GM19239 (cell line): ENCODE results near the gene B3GALT5.
"Not testable (repeated sequence)": the region's sequence is repeated elsewhere in the genome, so short reads cannot be mapped to it uniquely, and the experiment has no call there.

Experiments used
- DNase-seq: peaks from one replicate; pipeline ENCODE4 v3.0.0; 2011; ENCODE audit warnings: low spot score; ENCODE audit not compliant: insufficient read length
- FAIRE-seq: peaks from 2 replicates; lab custom pipeline; 2011; peaks lifted over from hg19 to GRCh38; lab: Jason Lieb, UNC

Gene B3GALT5, protein sequence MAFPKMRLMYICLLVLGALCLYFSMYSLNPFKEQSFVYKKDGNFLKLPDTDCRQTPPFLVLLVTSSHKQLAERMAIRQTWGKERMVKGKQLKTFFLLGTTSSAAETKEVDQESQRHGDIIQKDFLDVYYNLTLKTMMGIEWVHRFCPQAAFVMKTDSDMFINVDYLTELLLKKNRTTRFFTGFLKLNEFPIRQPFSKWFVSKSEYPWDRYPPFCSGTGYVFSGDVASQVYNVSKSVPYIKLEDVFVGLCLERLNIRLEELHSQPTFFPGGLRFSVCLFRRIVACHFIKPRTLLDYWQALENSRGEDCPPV

DNA sequence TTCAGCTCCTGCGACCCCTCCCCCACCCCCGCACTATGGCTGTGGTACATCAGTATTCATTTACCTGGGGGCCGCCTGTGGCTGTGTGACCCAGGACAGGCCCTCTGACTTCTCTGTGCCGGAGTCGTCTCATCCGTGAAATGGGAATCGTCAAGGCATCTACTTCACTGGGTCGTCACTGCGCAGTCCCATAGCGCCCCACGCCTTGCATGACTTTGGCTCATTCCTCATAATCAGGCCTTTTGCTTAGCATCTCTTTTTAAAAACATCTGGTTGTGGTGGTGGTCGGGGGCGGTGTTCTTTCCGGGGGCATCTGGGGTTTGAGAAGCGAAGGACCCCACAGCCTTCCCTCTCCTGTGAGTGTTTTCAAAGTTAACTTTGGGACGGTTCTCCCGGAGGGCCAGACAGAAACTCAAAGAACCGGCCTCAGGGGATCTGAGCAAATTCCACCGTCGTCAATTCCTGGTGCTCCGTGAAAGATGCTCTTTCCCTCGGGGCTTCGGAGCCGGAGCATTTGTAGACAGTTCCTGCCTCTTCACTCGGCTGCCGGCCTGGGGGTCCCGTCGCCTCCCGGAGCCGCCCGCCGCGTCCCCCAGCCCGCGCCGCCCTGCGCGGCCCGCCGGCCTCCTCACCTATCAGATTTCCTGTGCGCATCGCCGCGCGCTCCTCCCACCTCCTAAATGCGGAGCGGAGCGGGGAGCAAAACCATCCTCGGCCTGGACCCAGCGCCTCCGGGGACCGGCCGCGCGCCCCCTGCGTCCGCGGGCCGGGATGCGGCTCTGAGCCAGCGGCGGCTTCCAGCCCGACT is at the start of gene B3GALT5:
Gene B3GALT5 (plus strand): TSS at position 708 of the 808 bp plus-strand sequence. CDS start 47,620 bp downstream, outside the sequence.
- FAIRE-seq: no peak
- no peak for DNase-seq

DNA sequence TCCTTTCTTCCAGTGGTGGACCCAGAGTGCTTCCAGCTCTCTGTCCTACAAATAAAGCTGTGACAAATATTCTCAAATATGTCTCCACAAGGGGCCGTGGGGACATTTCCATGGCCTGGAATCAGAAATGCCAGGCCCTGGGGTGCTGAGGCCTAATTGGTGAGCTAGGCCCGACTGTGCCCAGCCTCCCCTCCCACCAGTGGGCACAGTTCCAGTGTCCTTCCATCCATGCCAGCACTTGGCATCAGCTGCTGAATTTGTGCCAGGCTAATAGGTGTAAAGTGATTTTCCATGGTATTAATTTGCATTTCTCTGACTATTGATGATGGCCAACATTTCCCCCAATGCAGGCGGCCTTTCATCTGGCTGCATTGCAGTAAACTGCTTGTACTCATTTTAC is 48.5 kb upstream of the B3GALT5 start:
- FAIRE-seq: no peak
- DNase-seq: no peak

DNA sequence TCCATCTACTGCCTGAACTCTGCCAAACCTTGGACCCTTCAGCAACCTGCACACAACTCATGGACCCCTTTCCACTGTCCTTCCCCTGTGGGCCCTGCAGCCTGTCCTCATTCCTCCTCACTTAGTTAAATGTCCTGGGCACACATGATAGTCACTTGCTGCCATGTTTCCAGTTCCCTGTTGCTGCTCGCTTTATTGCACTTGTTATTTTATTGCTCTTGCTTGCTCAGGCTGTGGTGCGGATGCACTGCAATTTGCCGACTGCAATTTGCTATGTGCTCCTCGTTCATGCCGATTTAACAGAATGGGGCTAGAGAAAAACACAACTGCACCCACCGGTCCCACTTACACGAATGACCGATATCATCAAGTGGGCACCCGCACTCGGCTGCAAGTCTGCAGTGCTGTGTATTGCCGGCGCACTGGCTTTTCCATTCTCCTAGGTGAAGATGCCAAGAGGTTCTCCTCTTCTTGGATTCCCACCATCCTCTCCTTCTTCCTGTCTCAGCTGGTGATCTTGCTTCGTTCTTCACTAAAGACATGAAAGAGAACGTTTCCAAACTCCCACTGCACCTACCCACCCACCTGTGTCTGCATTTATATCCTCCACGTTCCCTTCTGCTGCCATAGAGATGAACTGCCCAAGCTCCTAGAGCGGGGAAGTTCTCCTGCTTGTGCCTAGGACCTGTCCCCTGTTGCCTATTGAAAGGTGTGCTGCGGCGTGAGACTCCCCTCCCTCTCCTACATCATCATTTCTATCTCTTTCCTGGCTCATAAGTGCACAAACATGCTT is 45.4 kb upstream of the B3GALT5 start:
- FAIRE-seq (no peak), DNase-seq (no peak)

DNA sequence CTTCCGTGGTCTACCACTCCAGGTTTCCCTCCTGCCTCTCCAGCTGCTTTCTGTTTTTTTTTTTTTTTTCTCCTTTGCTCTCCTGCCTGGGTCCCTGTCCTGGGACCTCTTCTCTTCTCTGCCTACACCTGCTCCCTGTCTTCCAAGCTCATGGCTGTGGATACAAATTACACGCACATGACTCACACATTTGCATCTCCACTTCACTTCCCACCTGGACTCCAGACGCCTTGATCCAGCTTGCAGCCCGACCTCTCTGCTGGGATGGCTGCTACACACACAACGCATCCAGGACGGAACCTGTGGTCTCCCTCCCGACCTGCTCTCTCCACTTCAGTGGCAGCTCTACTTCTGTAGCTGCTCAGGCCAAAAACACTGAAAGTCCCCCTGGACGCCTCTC is 44.4 kb upstream of the B3GALT5 start:
- FAIRE-seq: no peak

DNA sequence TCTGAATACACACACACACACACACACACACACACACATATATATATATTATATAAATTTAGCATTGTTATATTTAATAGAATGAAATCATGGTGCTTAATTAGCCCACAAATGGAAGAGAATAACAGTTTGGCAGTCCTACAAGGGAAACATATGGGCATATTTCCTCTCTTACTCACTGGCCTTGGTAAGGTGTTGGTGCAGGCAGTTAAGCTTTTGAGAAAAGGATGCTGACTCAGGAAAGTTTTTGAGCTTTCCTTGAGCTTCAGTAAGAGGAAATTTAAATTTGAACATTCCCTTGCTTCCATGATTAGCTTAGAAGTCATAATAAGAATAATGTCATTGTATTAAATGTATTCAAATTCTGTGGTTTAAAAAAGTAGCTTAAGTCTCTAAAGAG is 37.0 kb upstream of the B3GALT5 start:
- no peak for DNase-seq
- no peak for FAIRE-seq

More for the DNA sequence above, 44.4 kb upstream of the B3GALT5 start:
- DNase-seq: no peak

DNA sequence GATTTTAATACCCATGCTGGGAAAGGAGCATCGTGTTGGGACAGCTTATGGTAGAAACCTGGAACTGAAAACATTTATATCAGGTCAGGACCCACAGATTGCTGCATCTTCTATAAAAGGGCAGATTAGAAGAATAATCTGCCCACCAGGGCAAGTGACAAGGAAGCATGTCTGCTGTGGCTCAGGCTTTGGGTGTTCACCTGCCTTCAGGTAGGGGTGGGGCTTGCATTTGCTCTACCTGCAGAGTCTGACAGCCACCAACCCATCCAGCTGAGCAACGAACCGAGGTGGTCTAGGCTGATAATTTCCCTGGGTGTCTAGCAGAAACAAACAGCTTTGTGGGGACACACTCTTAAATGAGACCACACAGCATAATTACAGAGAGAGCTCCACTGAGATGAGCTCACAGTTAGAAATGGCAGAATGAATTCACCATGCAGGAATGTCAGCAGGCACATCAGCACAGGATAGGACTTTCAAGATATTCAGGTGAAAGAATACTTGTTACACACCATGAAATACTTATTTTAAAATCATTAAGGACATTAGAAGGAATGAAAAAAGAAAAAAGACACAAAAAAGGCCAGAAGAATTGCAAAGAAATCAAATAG is 36.1 kb upstream of the B3GALT5 start:
- no peak for FAIRE-seq

DNA sequence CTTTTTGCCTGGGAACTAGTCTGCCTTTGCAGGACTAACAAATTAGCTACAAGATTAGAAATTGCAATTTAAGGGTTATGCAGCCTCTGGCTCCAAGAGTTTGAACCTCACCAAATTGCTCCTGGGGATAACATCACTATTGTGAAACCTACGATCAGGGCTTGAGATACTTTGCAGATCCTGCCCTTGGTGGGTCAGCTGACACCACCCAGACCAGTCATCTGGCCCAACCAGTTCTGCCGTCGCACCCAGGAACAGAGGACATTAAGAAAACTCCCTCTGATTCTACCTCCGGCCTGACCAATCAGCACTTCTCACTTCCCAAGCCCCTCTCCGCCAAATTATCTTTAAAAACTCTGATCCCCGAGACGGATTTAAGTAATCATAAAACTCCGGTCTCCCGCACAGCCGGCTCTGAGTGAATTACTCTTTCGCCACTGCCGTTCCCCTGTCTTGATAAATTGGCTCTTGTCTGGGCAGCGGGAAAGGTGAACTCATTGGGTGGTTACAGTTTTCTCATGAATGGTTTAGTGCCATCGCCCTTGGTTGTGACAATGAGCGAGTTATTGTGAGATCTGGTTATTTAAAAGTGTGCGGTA is 32.9 kb upstream of the B3GALT5 start:
- no peak for FAIRE-seq
- no peak for DNase-seq

More for the DNA sequence above, 36.1 kb upstream of the B3GALT5 start:
- DNase-seq: no peak

DNA sequence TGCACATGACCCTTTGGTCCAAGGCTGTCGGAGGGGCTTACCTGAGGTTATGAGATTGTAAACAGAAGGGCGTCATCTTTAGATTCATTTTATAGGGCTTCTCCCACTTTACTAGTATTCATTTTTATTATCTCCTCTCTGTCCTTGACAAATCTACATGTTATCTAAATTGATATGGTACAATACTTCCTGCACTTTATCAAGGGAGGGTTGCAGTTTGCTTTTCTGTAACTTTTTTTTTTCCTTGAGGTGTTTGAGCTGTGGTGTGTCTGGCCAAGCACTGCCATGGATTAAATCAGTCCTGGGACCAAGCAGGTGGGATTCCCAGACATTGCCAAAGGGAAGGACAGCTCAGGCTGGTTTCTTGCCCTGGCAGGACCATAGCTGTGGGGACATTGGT is 32.0 kb upstream of the B3GALT5 start:
- DNase-seq (no peak), FAIRE-seq (no peak)

DNA sequence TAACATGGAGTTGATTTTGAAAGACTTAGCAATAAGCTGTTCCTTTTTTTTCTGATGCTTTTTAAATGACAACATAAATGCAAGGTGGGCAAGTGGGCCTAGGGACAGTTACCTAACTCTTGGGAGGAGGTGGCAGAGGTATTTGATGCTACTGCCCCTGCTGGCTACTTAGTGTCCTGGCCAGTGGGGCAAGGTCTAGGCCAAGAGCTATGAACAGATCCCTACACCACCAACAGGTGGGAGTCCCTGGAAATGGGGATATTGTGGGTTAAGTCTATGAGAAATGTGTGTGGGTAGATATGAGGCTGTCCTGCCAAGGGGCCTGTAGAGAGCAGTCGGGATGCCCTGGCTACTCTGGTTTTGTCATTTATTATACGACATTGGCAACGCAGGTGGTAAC is 31.3 kb upstream of the B3GALT5 start:
- FAIRE-seq (no peak), DNase-seq (no peak)

DNA sequence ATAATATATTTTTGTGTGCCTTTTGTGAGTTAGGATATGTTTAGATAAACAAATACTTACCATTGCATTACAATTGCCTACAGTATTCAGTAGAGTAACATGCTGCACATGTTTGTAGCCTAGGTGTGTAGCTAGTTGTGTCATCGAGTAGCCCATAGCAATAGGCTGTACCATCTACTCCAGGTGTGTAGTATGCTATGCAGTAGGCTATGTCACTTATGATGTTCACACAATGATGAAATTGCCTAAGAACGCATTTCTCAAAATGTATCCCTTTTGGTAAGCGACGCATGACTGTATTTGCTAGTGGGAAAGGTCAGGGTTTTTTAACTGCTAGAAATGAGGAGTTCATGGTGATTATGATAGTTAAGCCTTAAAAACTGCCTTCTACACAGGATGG is 30.0 kb upstream of the B3GALT5 start:
- no peak for DNase-seq
- FAIRE-seq: no peak

DNA sequence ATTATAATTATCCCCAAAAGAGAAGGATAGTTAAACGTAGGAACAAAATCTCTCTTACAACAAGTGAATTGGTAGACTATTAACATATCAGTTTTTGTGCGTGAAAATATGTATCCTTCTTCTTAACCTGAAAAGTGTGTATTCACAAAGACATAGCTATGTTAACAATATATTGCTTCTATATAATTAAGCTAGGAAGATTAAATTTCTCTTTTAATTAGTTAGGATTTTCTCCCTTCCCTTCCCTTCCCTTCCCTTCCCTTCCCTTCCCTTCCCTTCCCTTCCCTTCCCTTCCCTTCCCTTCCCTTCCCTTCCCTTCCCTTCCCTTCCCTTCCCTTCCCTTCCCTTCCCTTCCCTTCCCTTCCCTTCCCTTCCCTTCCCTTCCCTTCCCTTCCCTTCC is 29.2 kb upstream of the B3GALT5 start:
- not testable (repeated sequence) for FAIRE-seq, DNase-seq

DNA sequence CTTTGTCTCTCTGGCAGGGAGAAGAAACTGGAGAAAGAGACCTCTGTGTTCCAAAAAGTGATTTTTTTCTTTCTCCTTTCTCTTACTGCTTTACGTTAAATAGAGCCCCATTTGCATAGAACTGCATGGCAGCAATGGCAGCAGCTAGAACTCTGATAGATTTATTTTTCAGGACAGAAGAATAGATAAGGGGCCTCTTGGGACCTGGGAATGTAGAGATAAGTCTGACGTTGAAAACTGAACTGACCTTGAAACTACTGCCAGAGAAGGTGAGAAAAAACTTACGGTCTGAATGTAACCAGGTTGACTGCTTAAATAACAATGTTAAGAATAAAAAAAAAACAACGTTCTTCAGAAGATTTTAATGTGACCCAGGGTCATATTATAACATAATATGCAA is 25.4 kb upstream of the B3GALT5 start:
- DNase-seq (no peak), FAIRE-seq (no peak)

DNA sequence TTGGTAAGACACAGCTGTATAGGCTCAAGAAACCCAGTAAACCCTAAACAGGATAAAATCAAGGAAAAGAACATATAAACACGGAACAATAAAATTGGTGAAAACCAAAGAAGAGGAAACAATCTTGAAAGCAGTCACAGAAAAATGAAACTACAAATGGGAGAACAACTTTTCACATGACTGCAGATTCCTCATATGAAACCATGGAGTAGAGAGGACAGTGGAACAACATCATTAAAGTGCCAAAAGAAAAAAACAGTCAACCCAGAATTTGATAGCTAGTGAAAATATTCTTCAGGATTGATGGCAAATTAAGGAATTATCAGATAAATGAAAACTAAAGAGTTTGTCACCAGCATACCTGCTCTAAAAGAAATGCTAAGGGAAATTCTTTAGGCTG is 23.9 kb upstream of the B3GALT5 start:
- DNase-seq (no peak), FAIRE-seq (no peak)

DNA sequence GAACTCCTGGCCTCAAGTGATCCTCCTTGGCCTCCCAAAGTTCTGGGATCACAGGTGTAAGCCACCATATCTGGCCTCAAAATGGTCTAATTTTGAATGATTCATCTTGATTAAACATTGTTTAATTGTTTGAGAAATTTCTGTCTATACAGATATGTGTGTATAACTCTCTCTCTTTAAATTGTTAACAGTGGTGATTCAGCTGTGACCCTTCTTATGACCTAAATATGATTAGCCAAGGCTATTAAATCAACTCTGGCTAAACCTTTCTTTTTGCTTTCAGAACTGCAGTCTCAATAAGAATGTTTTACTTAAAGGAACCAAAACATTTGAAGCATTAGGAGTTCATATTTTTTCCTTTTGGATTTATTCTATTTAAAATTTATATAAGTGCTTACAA is 19.2 kb upstream of the B3GALT5 start:
- FAIRE-seq: no peak
- DNase-seq: no peak

DNA sequence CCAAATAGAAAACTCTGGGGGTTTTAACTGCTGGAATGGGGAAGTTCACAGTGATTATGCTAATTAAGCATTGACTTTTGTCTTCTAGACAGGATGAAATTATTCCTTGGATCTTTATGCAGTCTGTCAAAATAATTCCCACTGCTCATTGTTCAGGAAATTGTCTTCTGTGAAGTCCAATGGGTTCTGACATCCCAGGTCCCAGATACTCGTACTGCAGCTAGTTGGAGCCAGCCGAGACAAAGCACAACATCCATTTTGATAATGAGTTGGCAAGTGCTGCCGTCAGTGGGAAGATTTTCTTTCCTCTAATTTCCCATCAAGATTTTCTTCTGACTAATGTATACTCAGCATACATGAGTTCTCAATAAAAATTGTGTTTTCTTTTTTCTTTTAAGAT is 17.3 kb upstream of the B3GALT5 start:
- DNase-seq (no peak), FAIRE-seq (no peak)

DNA sequence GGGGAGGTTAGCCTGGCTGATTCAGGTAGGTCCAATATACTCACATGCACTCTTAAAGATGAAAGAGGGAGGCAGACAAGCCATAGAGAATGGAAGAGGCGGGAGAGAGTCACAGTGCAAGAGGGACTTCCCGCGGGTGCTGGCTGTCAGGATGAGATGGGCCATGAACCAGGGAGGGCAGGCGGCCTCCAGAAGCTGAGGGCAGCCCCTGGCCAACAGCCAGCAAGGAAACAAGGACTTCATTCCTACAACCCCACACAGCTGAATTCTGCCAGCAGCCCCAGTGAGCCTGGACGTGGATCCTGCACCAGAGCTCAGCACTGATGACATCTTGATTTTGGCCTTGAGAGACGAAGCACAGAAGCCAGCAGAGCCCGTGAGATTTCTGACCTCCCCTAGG is 15.1 kb upstream of the B3GALT5 start:
- DNase-seq (no peak), FAIRE-seq (no peak)

DNA sequence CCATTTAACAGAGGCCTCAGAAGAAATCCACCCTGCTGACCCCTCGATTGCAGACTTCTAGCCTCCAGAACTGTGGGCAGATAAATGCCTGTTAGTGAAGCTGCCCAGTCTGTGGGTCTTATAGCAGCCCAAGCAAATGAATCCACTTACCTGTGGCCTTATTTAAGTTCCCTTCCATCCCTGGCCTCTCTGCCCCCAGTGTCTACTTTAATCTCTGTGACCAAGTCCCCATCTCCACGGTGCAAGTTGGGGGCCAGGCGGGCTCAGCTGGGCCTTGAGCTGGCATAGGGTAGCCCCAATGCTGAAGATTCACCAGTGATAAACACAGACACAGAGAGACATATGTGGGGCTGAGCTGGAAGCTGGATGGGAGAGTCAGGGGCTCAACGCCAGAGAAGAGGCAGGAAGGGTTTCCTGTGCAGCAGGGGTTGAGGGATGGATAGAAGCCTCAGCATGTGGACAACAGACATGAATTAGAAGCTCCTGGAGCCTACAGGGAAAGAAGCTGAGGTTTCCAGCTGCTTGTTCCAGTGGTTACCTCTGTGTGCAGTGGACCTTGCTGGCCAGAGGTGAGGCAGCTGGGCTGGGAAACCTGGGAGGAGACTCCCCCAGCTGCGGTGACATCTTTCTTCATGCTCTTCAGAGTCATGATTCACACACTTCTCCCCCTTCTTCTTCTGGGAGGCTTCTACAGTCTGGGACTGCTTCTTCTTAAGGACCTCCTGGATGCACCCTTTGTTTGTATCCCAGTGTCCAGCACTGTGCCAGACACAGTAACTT is 13.4 kb upstream of the B3GALT5 start:
- DNase-seq (no peak), FAIRE-seq (no peak)

DNA sequence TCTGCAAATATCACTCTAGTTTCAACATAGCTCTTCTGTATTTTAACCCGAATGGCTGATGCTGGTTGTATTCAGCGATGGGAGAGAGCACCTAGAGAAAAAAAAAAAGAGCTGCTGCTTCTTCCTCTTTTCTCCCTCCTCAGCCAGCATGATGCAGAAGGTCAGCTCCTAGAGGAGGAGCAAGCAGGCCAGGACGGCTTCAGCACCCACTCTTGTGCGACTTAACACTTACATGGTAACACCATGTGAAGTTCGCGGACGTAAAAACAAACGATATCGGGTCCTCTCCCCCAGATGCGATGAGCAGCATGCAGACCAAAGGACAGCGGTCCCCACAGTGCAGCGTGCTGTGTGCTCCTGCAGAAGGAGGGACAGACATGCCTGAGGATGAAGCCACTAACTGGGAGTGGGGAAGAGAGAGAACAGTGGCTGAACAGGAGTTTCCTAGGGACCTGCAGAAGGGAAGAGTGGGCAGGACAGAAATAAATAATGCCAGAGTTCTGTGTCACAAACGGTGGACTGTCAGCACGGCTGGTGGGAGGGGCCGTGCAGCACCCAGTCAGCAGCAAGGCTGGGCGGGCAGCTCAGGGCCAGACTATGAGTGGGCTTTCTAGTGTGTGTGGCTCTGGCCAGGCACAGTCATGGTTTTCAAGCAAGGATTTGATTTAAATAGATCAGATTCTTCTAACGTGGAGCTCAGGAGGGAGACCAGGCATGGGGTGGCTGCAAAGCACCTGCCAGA is 11.4 kb upstream of the B3GALT5 start:
- no peak for DNase-seq

More for the DNA sequence above, 11.4 kb upstream of the B3GALT5 start:
- FAIRE-seq: no peak
